Measurements from ENCODE around the gene SH3BGR. TPM values are rescaled to one million over a fixed set of nuclear protein-coding genes. Genes with fewer than 3 reads are reported as not detected.

Gene SH3BGR
- total RNA-seq, 1 donor from 2014 or later: 0.33 TPM

DNA sequence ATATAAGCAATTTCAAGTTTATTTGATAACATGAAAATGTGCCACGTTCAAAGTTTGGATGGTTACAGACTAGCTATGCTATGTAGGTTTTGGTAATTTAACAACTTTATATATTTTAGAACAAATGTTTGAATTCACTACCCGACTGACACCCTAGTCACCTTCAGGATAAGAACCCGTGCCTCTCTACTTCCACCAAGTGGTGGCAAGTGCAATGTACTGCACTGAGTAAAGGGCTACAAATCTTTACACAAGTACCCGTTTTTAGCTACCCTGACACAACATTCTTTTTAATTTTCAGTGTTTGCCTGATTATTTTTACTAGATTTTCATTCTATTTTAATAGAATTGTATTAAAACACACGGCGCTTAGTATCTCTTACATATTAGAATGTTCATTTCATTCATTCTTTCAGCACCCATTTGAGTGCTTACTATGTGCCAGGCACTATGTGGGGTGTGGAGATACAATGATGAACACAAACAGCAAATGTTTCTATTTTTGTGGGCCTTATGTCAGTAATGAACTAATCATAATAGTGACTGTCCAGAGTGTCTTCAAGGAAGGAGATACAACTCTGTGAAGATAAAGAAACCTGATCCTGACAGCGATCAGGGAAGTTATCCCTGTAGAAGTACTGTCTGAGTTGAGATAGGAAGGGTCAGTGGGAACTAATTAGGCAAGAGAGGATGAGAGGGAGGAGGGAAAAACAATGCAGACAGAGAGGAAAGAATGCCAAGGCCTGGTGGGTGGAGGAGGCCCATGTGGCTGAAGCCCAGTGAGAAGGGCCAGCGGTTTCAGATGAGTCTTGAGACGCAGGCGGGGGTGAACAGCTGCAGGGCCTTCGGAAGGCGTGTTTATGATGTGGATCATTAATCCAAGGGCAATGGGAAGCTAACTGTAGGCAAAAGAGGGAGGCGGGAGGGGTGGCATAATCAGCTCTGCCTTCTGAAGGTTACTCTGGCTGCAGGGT, 10.0 kb upstream of the SH3BGR start:
- intact Hi-C loops (cut with micrococcal nuclease): no loop called here

GRCh38 chr21:39444421-39445180, 7.2 kb upstream of the SH3BGR start:
- POLR2A ChIA-PET: interaction anchor here (0.6 to 2.1 kb wide), 3 partner anchors 131 to 1999 kb away, joined by 3 to 7 read pairs (median 3); partner anchors contain the start of gene BRWD1

More for the DNA sequence above, 10.0 kb upstream of the SH3BGR start:
- DNase-seq: no peak
- H3K36me3 Mint-ChIP-seq (ENCODE audit: low read depth): peaks cover 6% of the 10 kb centered on the region
- no peak overlapping the region for H3K4me3 Mint-ChIP-seq
- H3K27ac Mint-ChIP-seq: no peak overlapping the region
- CTCF ChIA-PET: interaction anchor here (0.6 to 1.0 kb wide), 5 partner anchors 12 to 265 kb away, joined by 3 to 4 read pairs (median 3); partner anchors contain the start of gene PSMG1
- peaks cover 24% of the 10 kb centered on the region for H3K27me3 Mint-ChIP-seq
- H3K9me3 Mint-ChIP-seq: peaks cover 6% of the 10 kb centered on the region
- ATAC-seq (ENCODE audit: low read depth): no peak
- POLR2A ChIA-PET: interaction anchor here (0.6 kb wide), 1 partner anchor 1968 kb away, joined by 3 read pairs; no protein-coding TSS in a partner anchor
- TF ChIP-seq, protein P1, sequence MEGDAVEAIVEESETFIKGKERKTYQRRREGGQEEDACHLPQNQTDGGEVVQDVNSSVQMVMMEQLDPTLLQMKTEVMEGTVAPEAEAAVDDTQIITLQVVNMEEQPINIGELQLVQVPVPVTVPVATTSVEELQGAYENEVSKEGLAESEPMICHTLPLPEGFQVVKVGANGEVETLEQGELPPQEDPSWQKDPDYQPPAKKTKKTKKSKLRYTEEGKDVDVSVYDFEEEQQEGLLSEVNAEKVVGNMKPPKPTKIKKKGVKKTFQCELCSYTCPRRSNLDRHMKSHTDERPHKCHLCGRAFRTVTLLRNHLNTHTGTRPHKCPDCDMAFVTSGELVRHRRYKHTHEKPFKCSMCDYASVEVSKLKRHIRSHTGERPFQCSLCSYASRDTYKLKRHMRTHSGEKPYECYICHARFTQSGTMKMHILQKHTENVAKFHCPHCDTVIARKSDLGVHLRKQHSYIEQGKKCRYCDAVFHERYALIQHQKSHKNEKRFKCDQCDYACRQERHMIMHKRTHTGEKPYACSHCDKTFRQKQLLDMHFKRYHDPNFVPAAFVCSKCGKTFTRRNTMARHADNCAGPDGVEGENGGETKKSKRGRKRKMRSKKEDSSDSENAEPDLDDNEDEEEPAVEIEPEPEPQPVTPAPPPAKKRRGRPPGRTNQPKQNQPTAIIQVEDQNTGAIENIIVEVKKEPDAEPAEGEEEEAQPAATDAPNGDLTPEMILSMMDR (IDR thresholded peaks at IDR 0.05): peak; percentile 53
- H3K4me1 Mint-ChIP-seq: peaks cover 12% of the 10 kb centered on the region

GRCh38 chr21:39445321-39446269, 6.2 kb upstream of the SH3BGR start, which contains the start of gene LCA5L:
Gene LCA5L (minus strand): TSS chr21:39445778. CDS start chr21:39428493, 17,285 bp downstream.
- ChIA-PET CTCF (no interaction called here), POLR2A (interaction anchor here (0.6 to 2.1 kb wide), 3 partner anchors 132 to 1998 kb away, joined by 3 to 7 read pairs (median 3); partner anchors contain the start of gene BRWD1)
- Mint-ChIP-seq H3K4me1 (peaks cover 12% of the 10 kb centered on the region), H3K36me3 (ENCODE audit: low read depth) (peaks cover 6% of the 10 kb centered on the region), H3K9me3 (no peaks in the 10 kb centered on the region), H3K27me3 (peaks cover 12% of the 10 kb centered on the region), H3K4me3 (peak within 1 kb of the TSS; percentile 94), H3K27ac (peak within 1 kb of the TSS; percentile 95)
- peak; percentile 95 for DNase-seq
- TF ChIP-seq, protein P1 (IDR thresholded peaks at IDR 0.05): no peak
- peak; percentile 91 for ATAC-seq (ENCODE audit: low read depth)
- intact Hi-C loops (cut with micrococcal nuclease): loop anchor here (1.0 to 2.0 kb wide), 5 partner anchors 58 to 1881 kb away; partner anchors contain the start of genes BRWD1, HMGN1 and PSMG1

More at GRCh38 chr21:39444421-39445180, 7.2 kb upstream of the SH3BGR start:
- CTCF ChIA-PET: interaction anchor here (0.5 kb wide), 1 partner anchor 13 kb away, joined by 3 read pairs; no protein-coding TSS in a partner anchor
- Mint-ChIP-seq H3K4me3 (peak overlapping the region; percentile 94), H3K27me3 (peaks cover 11% of the 10 kb centered on the region), H3K4me1 (peaks cover 12% of the 10 kb centered on the region), H3K9me3 (no peaks in the 10 kb centered on the region), H3K27ac (peak overlapping the region; percentile 78), H3K36me3 (ENCODE audit: low read depth) (peaks cover 6% of the 10 kb centered on the region)
- DNase-seq (no peak), ATAC-seq (ENCODE audit: low read depth) (no peak)
- intact Hi-C loops (cut with micrococcal nuclease): loop anchor here (1.0 to 2.0 kb wide), 5 partner anchors 57 to 1880 kb away; partner anchors contain the start of genes BRWD1, HMGN1 and PSMG1
- TF ChIP-seq, protein P1 (IDR thresholded peaks at IDR 0.05): no peak

GRCh38 chr21:39447264-39447663, 4.5 kb upstream of the SH3BGR start:
- TF ChIP-seq, protein P1 (IDR thresholded peaks at IDR 0.05): no peak
- Mint-ChIP-seq H3K4me1 (peaks cover 12% of the 10 kb centered on the region), H3K9me3 (no peaks in the 10 kb centered on the region), H3K4me3 (no peak overlapping the region), H3K27me3 (peaks cover 12% of the 10 kb centered on the region), H3K36me3 (ENCODE audit: low read depth) (peaks cover 6% of the 10 kb centered on the region), H3K27ac (no peak overlapping the region)
- no peak for ATAC-seq (ENCODE audit: low read depth)
- no peak for DNase-seq
- POLR2A ChIA-PET: interaction anchor here (0.6 kb wide), 1 partner anchor 205 kb away, joined by 3 read pairs; no protein-coding TSS in a partner anchor
- intact Hi-C loops (cut with micrococcal nuclease): no loop called here
- CTCF ChIA-PET: no interaction called here
